OCI-LY7 (cell line): Measurements from ENCODE around the gene VGLL3. TPM values are rescaled to one million over a fixed set of nuclear protein-coding genes. Genes with fewer than 3 reads are reported as not detected.

ENCODE experiments used
- BruUV-seq: library from RNA; stranded (reverse); fragments of 400-500 nt; replicated peaks from 2 replicates; lab custom pipeline; 2021; lab: Mats Ljungman, UMichigan
- CTCF ChIA-PET: fragments of 300-600 bp; sonication (Branson Sonifier 250); formaldehyde crosslinking; loops from one replicate; lab custom pipeline; 2022; ENCODE audit warnings: antibody characterized with exemption; ENCODE audit not compliant: unreplicated experiment; lab: Charles Lee
- POLR2A ChIA-PET: fragments of 300-600 bp; sonication (Branson Sonifier 250); formaldehyde crosslinking; loops from one replicate; lab custom pipeline; 2022; ENCODE audit warnings: antibody characterized with exemption; lab: Charles Lee
- DNase-seq: peaks from one replicate; pipeline ENCODE4 v3.0.0-alpha.2; 2015; ENCODE audit warnings: low spot score
- H2AFZ ChIP-seq: fragments of 200-600 bp; sonication (generic), shearing (Covaris generic); 2 replicates; pipeline ENCODE4 v1.6.1; 2014; ENCODE audit warnings: mild to moderate bottlenecking, antibody characterized with exemption, low read length, moderate library complexity
- H3K27ac ChIP-seq: fragments of 200-600 bp; sonication (generic); 2 replicates; pipeline ENCODE4 v1.5.1; 2014; ENCODE audit warnings: mixed run types, low read depth, mild to moderate bottlenecking, moderate library complexity, low read length, inconsistent platforms; ENCODE audit not compliant: poor library complexity, severe bottlenecking
- H3K36me3 ChIP-seq: fragments of 200-600 bp; sonication (generic); 2 replicates; pipeline ENCODE4 v1.6.1; 2014; ENCODE audit warnings: mild to moderate bottlenecking, antibody characterized with exemption, low read length, moderate library complexity, mixed read lengths; ENCODE audit not compliant: insufficient read depth
- H3K4me1 ChIP-seq: fragments of 200-600 bp; sonication (generic); 2 replicates; pipeline ENCODE4 v1.5.1; 2014; ENCODE audit warnings: mild to moderate bottlenecking, low read length; ENCODE audit not compliant: insufficient read depth, poor library complexity, severe bottlenecking
- H3K4me2 ChIP-seq: fragments of 200-600 bp; sonication (generic); 2 replicates; pipeline ENCODE4 v1.6.1; 2014; ENCODE audit warnings: mild to moderate bottlenecking, low read length
- H3K4me3 ChIP-seq: fragments of 200-600 bp; sonication (generic); 2 replicates; pipeline ENCODE4 v1.5.1; 2014; ENCODE audit warnings: mild to moderate bottlenecking, low read depth, low read length; ENCODE audit not compliant: poor library complexity, severe bottlenecking
- H3K79me2 ChIP-seq: fragments of 200-600 bp; sonication (generic); 2 replicates; pipeline ENCODE4 v1.6.1; 2016; ENCODE audit warnings: low read depth, mild to moderate bottlenecking, low read length, moderate library complexity, mixed read lengths; ENCODE audit not compliant: insufficient read depth
- H3K9me2 ChIP-seq: fragments of 200-600 bp; sonication (generic); 2 replicates; pipeline ENCODE4 v1.6.1; 2016; ENCODE audit warnings: mild to moderate bottlenecking, low read length, mixed read lengths; ENCODE audit not compliant: insufficient read depth
- H3K9me3 ChIP-seq: fragments of 200-600 bp; sonication (generic); 2 replicates; pipeline ENCODE4 v1.6.1; 2014; ENCODE audit warnings: mild to moderate bottlenecking, mixed run types, low read length, mixed read lengths
- H4K20me1 ChIP-seq: fragments of 200-600 bp; sonication (generic); 2 replicates; pipeline ENCODE4 v1.6.1; 2014; ENCODE audit warnings: mild to moderate bottlenecking, antibody characterized with exemption, low read length, moderate library complexity, mixed read lengths; ENCODE audit not compliant: insufficient read depth
- CTCF ChIP-seq: fragments of 200-600 bp; sonication (generic); conservative IDR thresholded peaks from 2 replicates; pipeline ENCODE4 v1.5.1; 2014; ENCODE audit warnings: mild to moderate bottlenecking, antibody characterized with exemption, low read length, moderate library complexity, mixed read lengths
- EZH2phosphoT487 ChIP-seq: fragments of 200-600 bp; sonication (generic); IDR thresholded peaks from 2 replicates; pipeline ENCODE4 v1.6.1; 2018; ENCODE audit warnings: low read depth, borderline replicate concordance, mild to moderate bottlenecking, mixed run types, antibody characterized with exemption, low read length, moderate library complexity, mixed read lengths
- intact Hi-C: fragments of 100-400 bp; cut with micrococcal nuclease; formaldehyde crosslinking; loops from one replicate; pipeline ENCODE4 v1.10.0; 2022; ENCODE audit not compliant: unreplicated experiment
- total RNA-seq, 2 experiments: library from RNA; depleted of rRNA in 1 of 2; stranded (reverse); fragments of >200 nt in 1 of 2; shearing (Covaris generic) in 1 of 2; gene quantifications; 2 replicates each; pipeline ENCODE4 v1.2.3, GENCODE V29; 2014 to 2022

The VGLL3 gene
- total RNA-seq, 2 experiments from 2014 or later: not detected

- TF ChIP-seq EZH2phosphoT487 (no peak), CTCF (no peak)
- Histone ChIP-seq H3K9me2 (no peaks in the 10 kb centered on the region), H3K4me1 (no peaks in the 10 kb centered on the region), H4K20me1 (no peaks in the 10 kb centered on the region), H3K27ac (no peak overlapping the region), H3K9me3 (no peaks in the 10 kb centered on the region), H3K4me2 (no peak overlapping the region), H3K36me3 (no peaks in the 10 kb centered on the region), H2AFZ (no peak overlapping the region), H3K79me2 (no peaks in the 10 kb centered on the region), H3K4me3 (no peak overlapping the region)
- BruUV-seq: no TSS peak
- ChIA-PET CTCF (no interaction called here), POLR2A (no interaction called here)
- DNase-seq: no peak
- intact Hi-C loops: no loop called here
Measured at GRCh38 chr3:86990012-86990733, 776 bp downstream of the VGLL3 start.

DNA sequence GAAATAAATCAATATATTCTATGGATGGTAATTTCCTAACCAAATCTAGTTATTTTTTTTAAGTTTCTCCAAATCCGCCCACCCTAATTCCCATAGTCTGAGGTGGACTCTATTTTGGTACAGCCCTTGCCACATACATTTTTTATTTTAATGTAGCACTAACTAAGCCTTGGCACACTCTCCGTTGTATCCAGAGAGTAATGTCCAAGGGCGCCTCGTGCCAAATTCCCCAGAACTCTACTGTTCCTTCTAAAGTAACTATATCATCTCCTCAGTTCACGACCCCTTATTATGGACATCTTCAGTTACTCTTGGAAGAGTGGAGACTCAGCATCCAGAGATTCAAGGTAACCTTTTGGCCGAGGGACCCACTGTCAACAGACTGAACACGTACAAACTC, 1.3 kb downstream of the VGLL3 start:
- no peak overlapping the region for H3K4me2 ChIP-seq
- POLR2A ChIA-PET: no interaction called here
- no peaks in the 10 kb centered on the region for H3K79me2 ChIP-seq
- no peak overlapping the region for H3K4me3 ChIP-seq
- TF ChIP-seq CTCF: no peak
- TF ChIP-seq EZH2phosphoT487: no peak
- H3K9me3 ChIP-seq: no peaks in the 10 kb centered on the region
- H3K9me2 ChIP-seq: no peaks in the 10 kb centered on the region
- no peaks in the 10 kb centered on the region for H4K20me1 ChIP-seq
- no peak for DNase-seq
- CTCF ChIA-PET: no interaction called here
- no TSS peak for BruUV-seq
- no peaks in the 10 kb centered on the region for H3K4me1 ChIP-seq
- H3K36me3 ChIP-seq: no peaks in the 10 kb centered on the region
- no peak overlapping the region for H2AFZ ChIP-seq
- intact Hi-C loops: no loop called here
- no peak overlapping the region for H3K27ac ChIP-seq

GRCh38 chr3:86989006-86989405, 1.9 kb downstream of the VGLL3 start:
- no peak for TF ChIP-seq EZH2phosphoT487
- no peak for TF ChIP-seq CTCF
- CTCF ChIA-PET: no interaction called here
- H3K36me3 ChIP-seq: no peaks in the 10 kb centered on the region
- no peak overlapping the region for H3K4me2 ChIP-seq
- H4K20me1 ChIP-seq: no peaks in the 10 kb centered on the region
- H3K27ac ChIP-seq: no peak overlapping the region
- POLR2A ChIA-PET: no interaction called here
- no peaks in the 10 kb centered on the region for H3K79me2 ChIP-seq
- no peak overlapping the region for H3K4me3 ChIP-seq
- BruUV-seq: no TSS peak
- H3K9me3 ChIP-seq: no peaks in the 10 kb centered on the region
- H2AFZ ChIP-seq: no peak overlapping the region
- DNase-seq: no peak
- intact Hi-C loops: no loop called here
- H3K9me2 ChIP-seq: no peaks in the 10 kb centered on the region
- H3K4me1 ChIP-seq: no peaks in the 10 kb centered on the region
